Measurements from ENCODE around the gene FHL1.

The FHL1 gene

GRCh38 chrX:136183172-136183571 lies 35.8 kb downstream of the FHL1 start:
- CTCF ChIA-PET, result interaction anchor here (1.4 kb wide), 1 partner anchor 12 kb away, joined by 3 read pairs; no protein-coding TSS in a partner anchor
- Histone ChIP-seq H3K36me3 (ENCODE audit: control insufficient read depth in 4 of 4, insufficient read depth in 4 of 4, low read length in 3 of 4) (no peaks in the 10 kb centered on the region), H3K27me3 (replicated peaks in 2 of 5; ENCODE audit: control insufficient read depth in 4 of 5, insufficient read depth in 5 of 5, low read length in 4 of 5) (no peaks in the 10 kb centered on the region), H3K4me1 (ENCODE audit: control extremely low read depth in 1 of 4, control insufficient read depth in 4 of 4, insufficient read depth in 4 of 4, low read length in 3 of 4) (peaks cover 0 to 13% (median 3%) of the 10 kb centered on the region in 4 experiments), H3K27ac (ENCODE audit: insufficient read depth in 1 of 2, low read depth in 1 of 2, low read length in 2 of 2, poor library complexity in 1 of 2, severe bottlenecking in 2 of 2) (no peak overlapping the region), H3K4me3 (ENCODE audit: control insufficient read depth in 1 of 7, extremely low read depth in 1 of 7, insufficient read depth in 4 of 7, low read depth in 2 of 7, low read length in 6 of 7) (no peak overlapping the region), H3K9me3 (ENCODE audit: control extremely low read depth in 1 of 5, control insufficient read depth in 4 of 5, insufficient read depth in 2 of 5, low read depth in 1 of 5, low read length in 4 of 5) (no peaks in the 10 kb centered on the region)
- WGBS (ENCODE audit: insufficient coverage), result no CpG with 5 or more reads among the region's 4 CpGs
- POLR2A ChIA-PET, result no interaction called here
- DNase-seq, result no peak

- peaks cover 0 to 16% (median 3%) of the 10 kb centered on the region in 4 experiments for H3K4me1 ChIP-seq (ENCODE audit: control extremely low read depth in 1 of 4, control insufficient read depth in 4 of 4, insufficient read depth in 4 of 4, low read length in 3 of 4)
- ChIA-PET POLR2A (no interaction called here), CTCF (no interaction called here)
- no peak overlapping the region for H3K27ac ChIP-seq (ENCODE audit: insufficient read depth in 1 of 2, low read depth in 1 of 2, low read length in 2 of 2, poor library complexity in 1 of 2, severe bottlenecking in 2 of 2)
- no peak for DNase-seq
- no peaks in the 10 kb centered on the region for H3K27me3 ChIP-seq (replicated peaks in 2 of 5; ENCODE audit: control insufficient read depth in 4 of 5, insufficient read depth in 5 of 5, low read length in 4 of 5)
- no CpG with 5 or more reads among the region's 1 CpG for WGBS (ENCODE audit: insufficient coverage)
- H3K9me3 ChIP-seq (ENCODE audit: control extremely low read depth in 1 of 5, control insufficient read depth in 4 of 5, insufficient read depth in 2 of 5, low read depth in 1 of 5, low read length in 4 of 5), result no peaks in the 10 kb centered on the region
- H3K36me3 ChIP-seq (ENCODE audit: control insufficient read depth in 4 of 4, insufficient read depth in 4 of 4, low read length in 3 of 4), result no peaks in the 10 kb centered on the region
- H3K4me3 ChIP-seq (ENCODE audit: control insufficient read depth in 1 of 7, extremely low read depth in 1 of 7, insufficient read depth in 4 of 7, low read depth in 2 of 7, low read length in 6 of 7), result no peak overlapping the region
Observed at GRCh38 chrX:136183917-136184316, 36.6 kb downstream of the FHL1 start.

DNA sequence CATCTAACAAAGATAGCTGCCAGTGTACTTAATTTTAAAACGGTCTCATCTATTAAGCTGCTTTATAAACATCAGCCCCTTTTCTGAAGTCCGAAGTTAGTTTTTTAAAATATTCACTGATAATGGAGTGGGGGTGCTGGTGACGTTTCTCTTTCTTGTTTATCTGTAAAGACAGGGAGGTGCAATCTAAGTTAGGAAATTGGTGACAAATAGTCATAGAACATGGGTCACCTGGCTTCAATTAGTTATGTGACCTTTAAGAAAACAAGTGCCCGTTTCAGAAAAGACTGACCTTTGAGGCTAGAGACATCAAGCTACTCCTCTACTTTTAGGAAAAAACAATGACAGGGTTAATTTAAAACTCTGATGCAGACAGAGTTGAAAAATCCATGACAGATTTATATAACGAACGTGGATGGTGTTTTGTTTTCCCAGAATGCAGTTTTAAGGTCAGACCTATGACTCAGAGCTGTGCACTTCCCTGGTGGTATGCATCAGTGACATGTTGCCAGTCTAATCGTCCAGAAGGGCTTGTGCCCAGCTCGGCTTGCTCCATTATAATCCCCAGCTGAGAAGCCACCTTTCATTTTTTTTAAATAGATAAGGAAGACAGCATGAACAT lies 38.2 kb downstream of the FHL1 start:
- Histone ChIP-seq H3K9me3 (ENCODE audit: control extremely low read depth in 1 of 5, control insufficient read depth in 4 of 5, insufficient read depth in 2 of 5, low read depth in 1 of 5, low read length in 4 of 5) (no peaks in the 10 kb centered on the region), H3K27ac (ENCODE audit: insufficient read depth in 1 of 2, low read depth in 1 of 2, low read length in 2 of 2, poor library complexity in 1 of 2, severe bottlenecking in 2 of 2) (peak overlapping the region in 1 of 2 experiments; percentile 34), H3K4me1 (ENCODE audit: control extremely low read depth in 1 of 4, control insufficient read depth in 4 of 4, insufficient read depth in 4 of 4, low read length in 3 of 4) (peaks cover 0 to 23% (median 4%) of the 10 kb centered on the region in 4 experiments), H3K27me3 (replicated peaks in 2 of 5; ENCODE audit: control insufficient read depth in 4 of 5, insufficient read depth in 5 of 5, low read length in 4 of 5) (no peaks in the 10 kb centered on the region), H3K4me3 (ENCODE audit: control insufficient read depth in 1 of 7, extremely low read depth in 1 of 7, insufficient read depth in 4 of 7, low read depth in 2 of 7, low read length in 6 of 7) (peak overlapping the region in 1 of 7 experiments; percentile 28), H3K36me3 (ENCODE audit: control insufficient read depth in 4 of 4, insufficient read depth in 4 of 4, low read length in 3 of 4) (no peaks in the 10 kb centered on the region)
- DNase-seq, result peak in 1 of 3 donors; percentile 56
- CTCF ChIA-PET, result interaction anchor here (1.0 to 2.0 kb wide), 4 partner anchors 8 to 391 kb away, joined by 3 to 6 read pairs (median 4); no protein-coding TSS in a partner anchor
- POLR2A ChIA-PET, result interaction anchor here (0.6 kb wide), 1 partner anchor 347 kb away, joined by 5 read pairs; the partner anchor contains the start of gene VGLL1
- WGBS (ENCODE audit: insufficient coverage), result 21% methylated on average over 5 of the region's 8 CpGs

- no peaks in the 10 kb centered on the region for H3K36me3 ChIP-seq (ENCODE audit: control insufficient read depth in 4 of 4, insufficient read depth in 4 of 4, low read length in 3 of 4)
- H3K9me3 ChIP-seq (ENCODE audit: control extremely low read depth in 1 of 5, control insufficient read depth in 4 of 5, insufficient read depth in 2 of 5, low read depth in 1 of 5, low read length in 4 of 5), result no peaks in the 10 kb centered on the region
- peak overlapping the region in 1 of 7 experiments; percentile 11 for H3K4me3 ChIP-seq (ENCODE audit: control insufficient read depth in 1 of 7, extremely low read depth in 1 of 7, insufficient read depth in 4 of 7, low read depth in 2 of 7, low read length in 6 of 7)
- DNase-seq, result peak in 1 of 3 donors; percentile 40
- no peaks in the 10 kb centered on the region for H3K27me3 ChIP-seq (replicated peaks in 2 of 5; ENCODE audit: control insufficient read depth in 4 of 5, insufficient read depth in 5 of 5, low read length in 4 of 5)
- ChIA-PET CTCF (interaction anchor here (1.0 to 2.0 kb wide), 4 partner anchors 9 to 391 kb away, joined by 3 to 6 read pairs (median 4); no protein-coding TSS in a partner anchor), POLR2A (no interaction called here)
- H3K4me1 ChIP-seq (ENCODE audit: control extremely low read depth in 1 of 4, control insufficient read depth in 4 of 4, insufficient read depth in 4 of 4, low read length in 3 of 4), result peaks cover 0 to 28% (median 7%) of the 10 kb centered on the region in 4 experiments
- WGBS (ENCODE audit: insufficient coverage), result 7% methylated on average over 3 of the region's 3 CpGs
- no peak overlapping the region for H3K27ac ChIP-seq (ENCODE audit: insufficient read depth in 1 of 2, low read depth in 1 of 2, low read length in 2 of 2, poor library complexity in 1 of 2, severe bottlenecking in 2 of 2)
Observed at GRCh38 chrX:136186023-136186413, 38.7 kb downstream of the FHL1 start.

- WGBS (ENCODE audit: insufficient coverage), result no CpG with 5 or more reads among the region's 2 CpGs
- CTCF ChIA-PET, result interaction anchor here (1.1 kb wide), 1 partner anchor 15 kb away, joined by 3 read pairs; no protein-coding TSS in a partner anchor
- H3K27ac ChIP-seq (ENCODE audit: insufficient read depth in 1 of 2, low read depth in 1 of 2, low read length in 2 of 2, poor library complexity in 1 of 2, severe bottlenecking in 2 of 2), result no peak overlapping the region
- POLR2A ChIA-PET, result no interaction called here
- H3K4me1 ChIP-seq (ENCODE audit: control extremely low read depth in 1 of 4, control insufficient read depth in 4 of 4, insufficient read depth in 4 of 4, low read length in 3 of 4), result peaks cover 6 to 58% (median 20%) of the 10 kb centered on the region in 4 experiments
- H3K4me3 ChIP-seq (ENCODE audit: control insufficient read depth in 1 of 7, extremely low read depth in 1 of 7, insufficient read depth in 4 of 7, low read depth in 2 of 7, low read length in 6 of 7), result no peak overlapping the region
- H3K9me3 ChIP-seq (ENCODE audit: control extremely low read depth in 1 of 5, control insufficient read depth in 4 of 5, insufficient read depth in 2 of 5, low read depth in 1 of 5, low read length in 4 of 5), result no peaks in the 10 kb centered on the region
- no peak for DNase-seq
- H3K27me3 ChIP-seq (replicated peaks in 2 of 5; ENCODE audit: control insufficient read depth in 4 of 5, insufficient read depth in 5 of 5, low read length in 4 of 5), result no peaks in the 10 kb centered on the region
- H3K36me3 ChIP-seq (ENCODE audit: control insufficient read depth in 4 of 4, insufficient read depth in 4 of 4, low read length in 3 of 4), result no peaks in the 10 kb centered on the region
Observed at GRCh38 chrX:136189222-136189621, 41.9 kb downstream of the FHL1 start.

- ChIA-PET CTCF (interaction anchor here (0.8 to 1.6 kb wide), 3 partner anchors 12 to 78 kb away, joined by 3 to 5 read pairs (median 4); no protein-coding TSS in a partner anchor), POLR2A (no interaction called here)
- Histone ChIP-seq H3K27me3 (replicated peaks in 2 of 5; ENCODE audit: control insufficient read depth in 4 of 5, insufficient read depth in 5 of 5, low read length in 4 of 5) (no peaks in the 10 kb centered on the region), H3K27ac (ENCODE audit: insufficient read depth in 1 of 2, low read depth in 1 of 2, low read length in 2 of 2, poor library complexity in 1 of 2, severe bottlenecking in 2 of 2) (no peak overlapping the region), H3K4me1 (ENCODE audit: control extremely low read depth in 1 of 4, control insufficient read depth in 4 of 4, insufficient read depth in 4 of 4, low read length in 3 of 4) (peaks cover 6 to 63% (median 20%) of the 10 kb centered on the region in 4 experiments), H3K4me3 (ENCODE audit: control insufficient read depth in 1 of 7, extremely low read depth in 1 of 7, insufficient read depth in 4 of 7, low read depth in 2 of 7, low read length in 6 of 7) (no peak overlapping the region), H3K36me3 (ENCODE audit: control insufficient read depth in 4 of 4, insufficient read depth in 4 of 4, low read length in 3 of 4) (no peaks in the 10 kb centered on the region), H3K9me3 (ENCODE audit: control extremely low read depth in 1 of 5, control insufficient read depth in 4 of 5, insufficient read depth in 2 of 5, low read depth in 1 of 5, low read length in 4 of 5) (no peaks in the 10 kb centered on the region)
- DNase-seq, result no peak
- WGBS (ENCODE audit: insufficient coverage), result 89% methylated on average over 10 of the region's 10 CpGs
Observed at GRCh38 chrX:136190038-136190713, 42.8 kb downstream of the FHL1 start.

DNA sequence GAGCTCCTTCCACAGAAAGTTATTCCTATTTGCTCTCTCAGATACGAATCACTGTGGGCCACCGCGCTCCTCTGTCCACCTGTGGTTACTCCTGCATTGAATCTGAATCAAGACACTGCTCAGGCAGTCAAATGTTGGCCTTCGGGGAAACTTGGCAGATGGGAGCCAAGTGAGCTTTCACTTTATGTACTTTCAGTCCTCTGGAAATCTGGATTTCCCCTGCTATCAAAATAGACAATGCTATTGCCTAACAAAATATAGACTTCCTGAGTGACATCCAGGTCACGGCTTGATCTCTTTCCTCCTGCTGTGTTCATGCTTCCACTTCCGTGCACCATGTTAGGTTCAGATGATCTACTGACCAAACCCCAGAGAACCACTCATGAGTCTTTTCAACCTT lies 43.8 kb downstream of the FHL1 start:
- CTCF ChIA-PET, result interaction anchor here (1.1 to 1.6 kb wide), 4 partner anchors 11 to 20 kb away, joined by 3 to 5 read pairs (median 4); no protein-coding TSS in a partner anchor
- peaks cover 6 to 61% (median 19%) of the 10 kb centered on the region in 4 experiments for H3K4me1 ChIP-seq (ENCODE audit: control extremely low read depth in 1 of 4, control insufficient read depth in 4 of 4, insufficient read depth in 4 of 4, low read length in 3 of 4)
- WGBS (ENCODE audit: insufficient coverage), result 55% methylated on average over 4 of the region's 6 CpGs
- no peak overlapping the region for H3K27ac ChIP-seq (ENCODE audit: insufficient read depth in 1 of 2, low read depth in 1 of 2, low read length in 2 of 2, poor library complexity in 1 of 2, severe bottlenecking in 2 of 2)
- peak in 1 of 3 donors; percentile 24 for DNase-seq
- H3K27me3 ChIP-seq (replicated peaks in 2 of 5; ENCODE audit: control insufficient read depth in 4 of 5, insufficient read depth in 5 of 5, low read length in 4 of 5), result no peaks in the 10 kb centered on the region
- H3K9me3 ChIP-seq (ENCODE audit: control extremely low read depth in 1 of 5, control insufficient read depth in 4 of 5, insufficient read depth in 2 of 5, low read depth in 1 of 5, low read length in 4 of 5), result no peaks in the 10 kb centered on the region
- H3K4me3 ChIP-seq (ENCODE audit: control insufficient read depth in 1 of 7, extremely low read depth in 1 of 7, insufficient read depth in 4 of 7, low read depth in 2 of 7, low read length in 6 of 7), result no peak overlapping the region
- POLR2A ChIA-PET, result no interaction called here
- no peaks in the 10 kb centered on the region for H3K36me3 ChIP-seq (ENCODE audit: control insufficient read depth in 4 of 4, insufficient read depth in 4 of 4, low read length in 3 of 4)

Data from common myeloid progenitor, CD34-positive (primary cell).